Fibroblast of pulmonary artery (primary cell): ENCODE measurements around the gene ARSB.
A peak's percentile ranks its signal among the peaks of the same experiment; 100 is the strongest.

ENCODE experiments used
- DNase-seq: peaks from one replicate; pipeline ENCODE4 v3.0.0-alpha.2; 2010; ENCODE audit warnings: low read depth
- H3K4me3 ChIP-seq: replicated peaks from 2 replicates; pipeline ENCODE4 v1.5.1; 2011; ENCODE audit warnings: low read depth, mild to moderate bottlenecking, control low read depth, low read length, moderate library complexity
- TF ChIP-seq, protein P1 (sequence below): IDR thresholded peaks from 2 replicates; pipeline ENCODE4 v1.5.1; 2011; ENCODE audit warnings: mild to moderate bottlenecking, control low read depth, low read length, inconsistent platforms; ENCODE audit errors: missing control alignments

ARSB gene

DNA sequence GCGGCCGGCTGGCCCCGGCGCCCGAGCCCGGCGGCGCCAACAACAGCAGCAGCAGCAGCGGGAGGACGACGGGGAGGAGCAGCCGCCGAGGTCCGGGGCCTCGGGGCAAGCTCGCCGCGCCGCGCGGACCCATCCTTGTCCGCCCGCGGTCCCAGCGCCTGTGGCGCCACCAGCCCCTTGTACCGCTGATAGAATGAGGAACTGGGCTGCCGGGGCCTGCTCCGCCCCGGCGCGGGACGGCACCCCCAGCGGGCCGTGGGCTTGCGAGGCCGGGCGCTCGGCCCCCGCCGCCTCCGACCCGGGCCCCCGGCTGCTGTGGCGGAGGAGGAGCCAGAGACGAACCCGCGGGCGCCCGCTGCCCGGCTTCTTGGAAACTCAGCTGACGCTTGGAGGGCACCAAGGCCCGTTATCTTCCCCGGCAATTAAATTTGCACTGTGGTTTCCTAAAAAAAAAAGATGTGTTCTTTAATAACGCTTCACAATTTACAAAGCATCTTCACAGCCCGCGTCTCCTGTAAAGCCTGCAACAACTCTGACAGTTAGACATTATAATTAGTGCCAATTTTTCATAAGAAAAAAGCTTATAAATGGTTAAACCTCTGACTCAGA is at the start of gene ARSB:
TSS of gene ARSB (minus strand) at position 195 of the 609 bp plus-strand sequence. CDS start at position 133, 62 bp downstream.
- H3K4me3 ChIP-seq = peak within 1 kb of the TSS; percentile 69
- TF ChIP-seq, protein P1, sequence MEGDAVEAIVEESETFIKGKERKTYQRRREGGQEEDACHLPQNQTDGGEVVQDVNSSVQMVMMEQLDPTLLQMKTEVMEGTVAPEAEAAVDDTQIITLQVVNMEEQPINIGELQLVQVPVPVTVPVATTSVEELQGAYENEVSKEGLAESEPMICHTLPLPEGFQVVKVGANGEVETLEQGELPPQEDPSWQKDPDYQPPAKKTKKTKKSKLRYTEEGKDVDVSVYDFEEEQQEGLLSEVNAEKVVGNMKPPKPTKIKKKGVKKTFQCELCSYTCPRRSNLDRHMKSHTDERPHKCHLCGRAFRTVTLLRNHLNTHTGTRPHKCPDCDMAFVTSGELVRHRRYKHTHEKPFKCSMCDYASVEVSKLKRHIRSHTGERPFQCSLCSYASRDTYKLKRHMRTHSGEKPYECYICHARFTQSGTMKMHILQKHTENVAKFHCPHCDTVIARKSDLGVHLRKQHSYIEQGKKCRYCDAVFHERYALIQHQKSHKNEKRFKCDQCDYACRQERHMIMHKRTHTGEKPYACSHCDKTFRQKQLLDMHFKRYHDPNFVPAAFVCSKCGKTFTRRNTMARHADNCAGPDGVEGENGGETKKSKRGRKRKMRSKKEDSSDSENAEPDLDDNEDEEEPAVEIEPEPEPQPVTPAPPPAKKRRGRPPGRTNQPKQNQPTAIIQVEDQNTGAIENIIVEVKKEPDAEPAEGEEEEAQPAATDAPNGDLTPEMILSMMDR = no peak
- peak; percentile 29 for DNase-seq

DNA sequence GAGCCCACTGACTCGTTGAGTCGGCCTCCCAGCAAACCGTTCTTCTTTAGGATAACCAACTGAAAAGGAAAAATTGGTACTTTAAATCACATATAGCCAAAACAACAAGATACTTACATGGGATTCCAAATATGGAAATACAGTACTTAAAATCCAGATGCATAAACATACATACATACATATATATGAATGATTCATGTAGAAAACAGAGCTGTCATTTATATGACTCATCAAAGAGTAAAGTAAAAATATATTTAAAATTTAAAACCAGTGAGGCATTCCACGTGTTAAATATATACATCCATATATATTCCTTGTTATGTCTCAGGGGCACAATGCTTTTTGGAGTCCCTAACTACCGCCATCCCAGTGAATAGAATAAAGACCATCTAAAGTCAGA is 47.7 kb upstream of the ARSB start:
- no peak for DNase-seq
- TF ChIP-seq, protein P1 = no peak
- H3K4me3 ChIP-seq = no peak overlapping the region

DNA sequence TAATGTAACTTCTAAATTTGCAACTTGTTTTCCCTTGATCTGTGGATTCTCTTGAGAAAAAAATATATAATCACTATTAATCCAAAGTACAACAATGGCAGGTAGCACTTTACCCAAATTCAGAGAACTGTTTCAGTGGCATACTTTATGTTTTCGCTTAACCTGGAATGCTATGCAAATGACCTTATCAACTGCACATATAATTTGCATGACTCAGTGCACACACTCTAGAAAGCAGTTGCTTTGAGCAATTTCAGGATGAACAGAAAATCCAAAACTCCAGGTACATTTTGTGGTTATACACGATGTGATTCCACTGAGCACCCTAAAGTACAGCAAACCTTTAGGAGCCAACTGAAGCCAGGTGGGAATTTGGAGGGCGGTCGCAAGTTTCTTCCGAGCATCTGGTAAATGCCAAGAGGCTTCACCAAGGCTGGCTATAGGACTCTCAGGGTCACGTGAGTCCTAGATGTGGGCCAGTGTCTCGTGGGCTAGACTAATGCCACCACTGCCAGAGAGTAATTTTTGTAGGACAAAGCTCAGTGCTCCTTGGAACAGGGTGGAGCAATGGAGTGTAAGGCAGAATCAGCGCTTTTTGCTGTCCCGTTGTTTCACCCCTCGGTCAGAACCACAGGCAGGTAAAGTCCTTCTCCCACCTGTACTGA is 47.1 kb upstream of the ARSB start:
- DNase-seq = no peak

DNA sequence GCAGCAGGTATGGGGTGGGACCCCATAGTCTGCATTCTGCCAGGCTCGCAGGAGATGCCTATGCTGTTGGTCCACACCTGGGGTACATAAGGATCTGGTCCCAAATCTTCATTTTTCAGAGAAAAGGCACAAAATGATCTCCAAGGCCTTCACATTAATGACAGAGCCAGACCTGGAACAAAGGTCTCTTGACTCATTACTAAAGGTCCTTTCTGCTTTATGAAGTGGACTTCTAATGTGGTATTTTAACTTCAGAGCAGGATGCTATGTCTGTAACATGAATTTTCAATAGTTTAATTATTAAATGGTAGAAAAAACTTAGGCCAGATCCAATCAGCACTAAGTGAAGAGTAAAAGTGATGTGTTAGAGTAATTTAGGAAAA is 46.4 kb upstream of the ARSB start:
- H3K4me3 ChIP-seq = no peak overlapping the region
- TF ChIP-seq, protein P1 = no peak
- no peak for DNase-seq

More for the DNA sequence above, 47.1 kb upstream of the ARSB start:
- H3K4me3 ChIP-seq = no peak overlapping the region
- TF ChIP-seq, protein P1 = no peak

DNA sequence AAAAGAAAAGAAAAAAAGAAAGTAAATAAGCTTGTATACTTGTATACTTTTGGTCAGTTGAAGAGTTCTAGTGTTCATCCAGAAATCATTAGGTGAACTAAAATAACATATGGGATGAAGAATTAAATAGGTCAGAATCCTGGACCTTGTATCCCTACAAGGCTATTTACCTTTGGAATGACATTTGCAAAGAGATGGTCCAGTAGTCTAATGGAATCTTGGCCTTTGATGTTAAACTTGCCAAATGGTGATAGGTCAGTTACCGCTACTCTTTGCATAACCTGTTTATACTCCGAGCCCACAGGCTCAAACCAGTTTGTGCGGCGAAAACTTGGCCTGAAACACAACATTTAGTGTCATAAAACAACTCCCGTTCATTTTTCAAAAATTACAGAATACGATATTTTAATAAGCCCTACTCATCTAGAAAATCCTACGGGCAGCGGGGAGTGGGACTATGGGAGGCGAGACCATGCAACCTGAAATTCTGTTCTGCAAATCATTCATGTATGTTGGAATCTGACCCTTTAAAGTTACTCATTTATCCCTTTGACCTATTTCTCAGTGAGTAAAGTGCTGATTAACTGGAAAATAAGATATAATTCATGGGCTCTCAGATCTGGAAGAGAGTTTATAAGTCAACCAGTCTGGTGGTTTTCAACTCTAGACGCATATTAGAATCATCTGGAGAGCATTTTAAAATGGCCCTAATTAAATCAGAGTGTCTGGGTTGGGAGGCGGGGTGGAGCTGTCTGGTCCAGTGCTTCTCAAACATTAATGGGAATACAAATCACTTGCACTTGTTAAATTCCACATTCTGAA is 45.8 kb upstream of the ARSB start:
- TF ChIP-seq, protein P1 = no peak
- no peak overlapping the region for H3K4me3 ChIP-seq
- no peak for DNase-seq

DNA sequence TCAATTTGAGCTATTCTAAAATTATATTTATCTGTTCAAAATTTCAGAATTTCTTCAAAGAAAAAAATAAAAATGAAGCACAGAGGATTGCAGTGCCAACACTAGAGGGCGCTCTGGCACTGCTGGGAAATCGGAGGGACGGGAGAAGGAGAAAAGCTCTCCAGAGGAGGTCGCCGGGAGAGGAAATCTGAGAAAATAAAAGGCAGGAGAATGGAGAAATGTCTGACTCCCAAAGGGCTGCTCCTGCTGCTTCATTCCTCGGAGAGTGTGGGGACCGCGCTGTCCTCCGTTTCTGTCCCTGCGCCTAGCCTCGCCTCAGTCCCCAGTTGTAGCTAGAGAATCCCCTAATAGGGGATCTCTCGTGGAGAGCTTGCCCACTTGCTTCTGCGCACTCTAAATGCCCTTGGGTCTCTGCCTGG is 40.0 kb upstream of the ARSB start:
- H3K4me3 ChIP-seq = peak overlapping the region; percentile 40
- peak; percentile 80 for DNase-seq
- TF ChIP-seq, protein P1 = peak; percentile 87
